Daoy (cell line): Measurements from ENCODE around the gene DCC. TPM values are rescaled to one million over a fixed set of nuclear protein-coding genes. Genes with fewer than 3 reads are reported as not detected.

Experiments
- DNase-seq: peaks from one replicate; pipeline ENCODE4 v3.0.0-alpha.2; 2015; ENCODE audit warnings: low read depth
- total RNA-seq: library from RNA; depleted of rRNA; stranded (reverse); fragments of >200 nt; shearing (Covaris generic); gene quantifications from 2 replicates; pipeline ENCODE4 v1.2.3, GENCODE V29; 2014

DCC gene
- total RNA-seq, 1 experiment from 2014 or later = not detected

- DNase-seq = no peak
Observed at GRCh38 chr18:52903857-52904256, 563.9 kb downstream of the DCC start.

- no peak for DNase-seq
Observed at GRCh38 chr18:52907543-52908308, 567.7 kb downstream of the DCC start.

GRCh38 chr18:52914148-52914547 is 574.2 kb downstream of the DCC start:
- no peak for DNase-seq

- DNase-seq = no peak
Observed at GRCh38 chr18:52920665-52921064, 580.7 kb downstream of the DCC start.

GRCh38 chr18:52933356-52933755 is 593.4 kb downstream of the DCC start:
- no peak for DNase-seq

GRCh38 chr18:52936931-52937330 is 596.9 kb downstream of the DCC start:
- DNase-seq = no peak

- no peak for DNase-seq
Observed at GRCh38 chr18:52937840-52938239, 597.8 kb downstream of the DCC start.

- no peak for DNase-seq
Observed at GRCh38 chr18:52945552-52945951, 605.6 kb downstream of the DCC start.

- no peak for DNase-seq
Observed at GRCh38 chr18:52948868-52949444, 609.0 kb downstream of the DCC start.

- no peak for DNase-seq
Observed at GRCh38 chr18:52950155-52950554, 610.2 kb downstream of the DCC start.

GRCh38 chr18:52953387-52953786 is 613.4 kb downstream of the DCC start:
- DNase-seq = no peak

GRCh38 chr18:52963481-52963880 is 623.5 kb downstream of the DCC start:
- no peak for DNase-seq

GRCh38 chr18:52970686-52971085 is 630.7 kb downstream of the DCC start:
- no peak for DNase-seq

- no peak for DNase-seq
Observed at GRCh38 chr18:52971097-52971496, 631.1 kb downstream of the DCC start.

GRCh38 chr18:52979892-52980291 is 639.9 kb downstream of the DCC start:
- DNase-seq = no peak

- DNase-seq = no peak
Observed at GRCh38 chr18:52991246-52991645, 651.2 kb downstream of the DCC start.

GRCh38 chr18:52992041-52992440 is 652.0 kb downstream of the DCC start:
- DNase-seq = no peak

GRCh38 chr18:52995875-52996274 is 655.9 kb downstream of the DCC start:
- DNase-seq = no peak

- DNase-seq = no peak
Observed at GRCh38 chr18:52999633-53000032, 659.6 kb downstream of the DCC start.

- no peak for DNase-seq
Observed at GRCh38 chr18:53004798-53005197, 664.8 kb downstream of the DCC start.

- no peak for DNase-seq
Observed at GRCh38 chr18:53018791-53019190, 678.8 kb downstream of the DCC start.

- DNase-seq = no peak
Observed at GRCh38 chr18:53025247-53025646, 685.2 kb downstream of the DCC start.

GRCh38 chr18:53028565-53028964 is 688.6 kb downstream of the DCC start:
- DNase-seq = no peak

- no peak for DNase-seq
Observed at GRCh38 chr18:53033128-53033527, 693.1 kb downstream of the DCC start.
